Karpas-422 (cell line): ENCODE data around the gene IL12B. TPM values are rescaled to one million over a fixed set of nuclear protein-coding genes. Genes with fewer than 3 reads are reported as not detected.
"Not testable (repeated sequence)": the region's sequence is repeated elsewhere in the genome, so short reads cannot be mapped to it uniquely, and the experiment has no call there.

Experiments
- DNase-seq: peaks from one replicate; pipeline ENCODE4 v3.0.0-alpha.2; 2015
- H2AFZ ChIP-seq: fragments of 200-600 bp; sonication (generic); 2 replicates; pipeline ENCODE4 v1.6.1; 2014; ENCODE audit warnings: antibody characterized with exemption, low read length, mixed read lengths
- H3K27ac ChIP-seq: fragments of 200-600 bp; sonication (generic); 2 replicates; pipeline ENCODE4 v1.5.1; 2014; ENCODE audit warnings: mild to moderate bottlenecking, low read length, moderate library complexity
- H3K27me3 ChIP-seq: fragments of 200-600 bp; sonication (generic); 2 replicates; pipeline ENCODE4 v1.6.1; 2014; ENCODE audit warnings: low read length, mixed read lengths
- H3K36me3 ChIP-seq: fragments of 200-600 bp; sonication (generic); 2 replicates; pipeline ENCODE4 v1.6.1; 2014; ENCODE audit warnings: low read length, mixed read lengths; ENCODE audit not compliant: insufficient read depth
- H3K4me1 ChIP-seq: fragments of 200-600 bp; sonication (generic); 2 replicates; pipeline ENCODE4 v1.6.1; 2014; ENCODE audit warnings: mild to moderate bottlenecking, low read length, mixed read lengths
- H3K4me2 ChIP-seq: fragments of 200-600 bp; sonication (generic); 2 replicates; pipeline ENCODE4 v1.6.1; 2014; ENCODE audit warnings: low read length, low read depth, mild to moderate bottlenecking; ENCODE audit not compliant: poor library complexity, severe bottlenecking
- H3K4me3 ChIP-seq: fragments of 200-600 bp; sonication (generic); 2 replicates; pipeline ENCODE4 v1.5.1; 2014; ENCODE audit warnings: mild to moderate bottlenecking, antibody characterized with exemption, low read length, mixed read lengths
- H3K79me2 ChIP-seq: fragments of 200-600 bp; sonication (generic); 2 replicates; pipeline ENCODE4 v1.6.1; 2014; ENCODE audit warnings: mild to moderate bottlenecking, low read length, mixed read lengths
- H3K9ac ChIP-seq: fragments of 200-600 bp; sonication (generic); 2 replicates; pipeline ENCODE4 v1.6.0; 2014; ENCODE audit warnings: low read length
- H3K9me2 ChIP-seq: fragments of 200-600 bp; sonication (generic), shearing (Covaris generic); replicated peaks from 2 replicates; pipeline ENCODE4 v1.6.0; 2014; ENCODE audit warnings: mild to moderate bottlenecking, low read length, moderate library complexity; ENCODE audit not compliant: insufficient read depth
- H3K9me3 ChIP-seq: fragments of 300-700, 200-600 bp; sonication (generic); 2 replicates; pipeline ENCODE4 v1.6.1; 2014; ENCODE audit warnings: low read length, mixed read lengths
- H4K20me1 ChIP-seq: fragments of 200-600 bp; sonication (generic); 2 replicates; pipeline ENCODE4 v1.6.1; 2014; ENCODE audit warnings: mild to moderate bottlenecking, antibody characterized with exemption, low read length, low read depth; ENCODE audit not compliant: insufficient read depth
- small RNA-seq: library from RNA; depleted of rRNA; stranded (forward); fragments of <200 nt; gene quantifications from one replicate; pipeline ENCODE3, GENCODE V24; 2014
- total RNA-seq: library from RNA; depleted of rRNA; stranded (reverse); fragments of >200 nt; shearing (Covaris generic); gene quantifications from 2 replicates; pipeline ENCODE4 v1.2.3, GENCODE V29; 2014; ENCODE audit warnings: low replicate concordance; rRNA removed

Gene IL12B
- total RNA-seq, 1 experiment from 2014 or later: not detected

- no peaks in the 10 kb centered on the region for H3K9me3 ChIP-seq
- H3K4me2 ChIP-seq: no peak overlapping the region
- no peak overlapping the region for H3K9ac ChIP-seq
- H2AFZ ChIP-seq: no peak overlapping the region
- peaks cover 48% of the 10 kb centered on the region for H3K79me2 ChIP-seq
- H3K9me2 ChIP-seq: no peaks in the 10 kb centered on the region
- H3K27me3 ChIP-seq: no peaks in the 10 kb centered on the region
- no peak overlapping the region for H3K4me3 ChIP-seq
- DNase-seq: no peak
- peaks cover 45% of the 10 kb centered on the region; the same call in 1 of the 2 replicates for H3K36me3 ChIP-seq
- H4K20me1 ChIP-seq: no peaks in the 10 kb centered on the region
- H3K4me1 ChIP-seq: peaks cover 4% of the 10 kb centered on the region
- no peak overlapping the region for H3K27ac ChIP-seq
These were observed 60.6 kb downstream of the IL12B start for GRCh38 chr5:159269723-159270122.

- DNase-seq, H2AFZ ChIP-seq, H3K27ac ChIP-seq, H3K9me3 ChIP-seq, H3K9ac ChIP-seq, H3K9me2 ChIP-seq, H3K4me2 ChIP-seq, H4K20me1 ChIP-seq, H3K27me3 ChIP-seq, H3K4me3 ChIP-seq: not testable (repeated sequence)
- peaks cover 71% of the 10 kb centered on the region for H3K79me2 ChIP-seq
- H3K4me1 ChIP-seq: peaks cover 23% of the 10 kb centered on the region
- H3K36me3 ChIP-seq: peaks cover 23% of the 10 kb centered on the region; the same call in 1 of the 2 replicates
These were observed 63.5 kb downstream of the IL12B start for GRCh38 chr5:159266764-159267163.

Small RNA genes within 50 kb of the gene (small RNA-seq; reads per million reads assigned to genes)
- gene RNU4ATAC2P: not detected

Other genes with a start within 250 kb of the IL12B start
- gene EBF1, start 230.6 kb downstream of the IL12B start, total RNA-seq: 93.1 and 101 TPM in 2 replicates
- 68.7 and 113 TPM in 2 replicates for gene RNF145, start 120.9 kb downstream of the IL12B start, total RNA-seq
- 15.8 and 36.2 TPM in 2 replicates for gene UBLCP1, start 67.2 kb downstream of the IL12B start, total RNA-seq